Measurements from ENCODE around the gene NUP62.
"Not testable (repeated sequence)": the region's sequence is repeated elsewhere in the genome, so short reads cannot be mapped to it uniquely, and the experiment has no call there.

Gene NUP62

DNA sequence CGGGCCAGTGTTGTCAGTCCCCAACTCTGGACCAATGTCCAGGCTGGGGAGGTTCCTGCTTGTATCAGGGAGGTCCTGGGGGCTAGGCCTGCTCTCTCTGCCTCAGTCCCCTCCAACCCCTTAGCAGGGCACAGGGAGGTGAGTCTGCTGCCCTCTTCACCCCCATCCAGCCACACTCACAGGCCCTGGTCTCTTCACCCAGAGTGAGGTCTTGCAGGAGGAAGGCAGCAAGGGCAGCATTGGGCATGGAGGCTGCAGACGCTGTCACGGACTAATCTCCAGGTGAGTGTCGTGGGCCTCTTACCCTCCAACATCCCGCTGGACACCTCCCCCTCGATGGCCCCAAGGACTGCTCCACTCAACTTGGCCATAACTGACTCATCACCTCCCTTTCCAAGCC, 43.5 kb upstream of the NUP62 start:
- TF ChIP-seq, protein P1, sequence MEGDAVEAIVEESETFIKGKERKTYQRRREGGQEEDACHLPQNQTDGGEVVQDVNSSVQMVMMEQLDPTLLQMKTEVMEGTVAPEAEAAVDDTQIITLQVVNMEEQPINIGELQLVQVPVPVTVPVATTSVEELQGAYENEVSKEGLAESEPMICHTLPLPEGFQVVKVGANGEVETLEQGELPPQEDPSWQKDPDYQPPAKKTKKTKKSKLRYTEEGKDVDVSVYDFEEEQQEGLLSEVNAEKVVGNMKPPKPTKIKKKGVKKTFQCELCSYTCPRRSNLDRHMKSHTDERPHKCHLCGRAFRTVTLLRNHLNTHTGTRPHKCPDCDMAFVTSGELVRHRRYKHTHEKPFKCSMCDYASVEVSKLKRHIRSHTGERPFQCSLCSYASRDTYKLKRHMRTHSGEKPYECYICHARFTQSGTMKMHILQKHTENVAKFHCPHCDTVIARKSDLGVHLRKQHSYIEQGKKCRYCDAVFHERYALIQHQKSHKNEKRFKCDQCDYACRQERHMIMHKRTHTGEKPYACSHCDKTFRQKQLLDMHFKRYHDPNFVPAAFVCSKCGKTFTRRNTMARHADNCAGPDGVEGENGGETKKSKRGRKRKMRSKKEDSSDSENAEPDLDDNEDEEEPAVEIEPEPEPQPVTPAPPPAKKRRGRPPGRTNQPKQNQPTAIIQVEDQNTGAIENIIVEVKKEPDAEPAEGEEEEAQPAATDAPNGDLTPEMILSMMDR (IDR thresholded peaks at IDR 0.05; ENCODE audit: low read depth, low read length): no peak

DNA sequence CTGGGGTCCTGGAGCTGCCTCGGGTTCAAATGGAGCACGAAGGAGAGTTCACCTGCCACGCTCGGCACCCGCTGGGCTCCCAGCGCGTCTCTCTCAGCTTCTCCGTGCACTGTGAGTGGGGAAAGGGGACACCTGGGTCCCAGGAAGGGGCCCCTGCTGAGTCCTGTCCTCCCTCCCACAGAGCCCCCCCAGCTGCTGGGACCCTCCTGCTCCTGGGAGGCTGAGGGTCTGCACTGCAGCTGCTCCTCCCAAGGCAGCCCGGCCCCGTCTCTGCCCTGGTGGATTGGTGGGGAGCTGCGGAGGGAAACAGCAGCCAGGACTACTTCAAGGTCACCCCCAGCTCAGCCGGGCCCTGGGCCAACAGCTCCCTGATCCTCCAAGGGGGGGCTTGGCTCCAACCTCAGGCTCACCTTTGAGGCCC, 42.7 kb upstream of the NUP62 start:
- TF ChIP-seq, protein P1 (IDR thresholded peaks at IDR 0.05; ENCODE audit: low read depth, low read length): no peak
- no peak overlapping the region for H3K4me3 ChIP-seq (ENCODE audit: low read depth, low read length)

More for the DNA sequence above, 43.5 kb upstream of the NUP62 start:
- no peak overlapping the region for H3K4me3 ChIP-seq (ENCODE audit: low read depth, low read length)

DNA sequence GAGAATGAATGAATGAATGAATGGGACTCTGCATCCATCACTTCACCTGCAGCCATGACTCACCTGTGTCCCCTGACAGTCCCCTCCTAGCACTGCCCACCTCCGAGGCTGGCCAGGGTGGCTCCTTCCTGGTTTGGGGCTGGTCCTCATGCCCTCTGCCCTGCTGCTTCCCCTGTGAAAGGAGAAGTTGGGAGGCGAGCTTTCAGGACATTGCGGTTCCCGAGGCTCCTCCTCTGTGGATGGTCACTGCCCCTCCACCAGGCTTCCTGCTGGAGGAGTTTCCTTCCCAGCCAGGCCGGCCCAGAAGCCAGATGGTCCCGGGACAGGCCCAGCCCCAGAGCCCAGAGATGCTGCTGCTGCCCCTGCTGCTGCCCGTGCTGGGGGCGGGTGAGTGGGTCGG, 40.1 kb upstream of the NUP62 start:
- H3K4me3 ChIP-seq (ENCODE audit: low read depth, low read length): not testable (repeated sequence)

DNA sequence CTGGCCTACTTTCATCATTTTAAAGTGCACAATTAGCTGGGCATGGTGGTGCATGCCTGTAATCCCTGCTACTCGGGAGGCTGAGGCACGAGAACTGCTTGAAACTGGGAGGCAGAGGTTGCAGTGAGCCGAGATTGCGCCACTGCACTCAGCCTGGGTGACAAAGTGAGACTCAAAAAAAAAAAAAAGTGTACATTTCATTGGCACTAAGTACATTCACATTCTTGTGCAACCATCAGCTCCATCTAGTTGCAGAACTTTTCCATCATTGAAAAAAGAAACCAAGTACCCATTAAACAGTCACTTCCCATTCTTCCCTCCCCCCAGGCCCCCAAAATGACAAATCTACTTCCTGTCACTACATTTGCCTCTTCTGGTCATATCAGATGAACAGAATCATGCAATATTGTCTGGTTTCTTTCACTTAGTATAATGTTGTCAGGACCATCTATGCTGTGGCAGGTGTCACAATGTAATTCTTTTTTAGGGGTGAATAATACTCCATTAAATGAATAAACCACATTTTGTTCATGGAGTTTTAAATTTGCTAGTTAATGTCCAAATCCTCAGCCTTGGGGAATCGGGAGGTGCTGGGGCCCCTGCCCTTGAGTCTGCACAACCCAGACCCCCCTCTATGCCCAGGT, 39.1 kb upstream of the NUP62 start:
- TF ChIP-seq, protein P1 (IDR thresholded peaks at IDR 0.05; ENCODE audit: low read depth, low read length): no peak
- no peak overlapping the region for H3K4me3 ChIP-seq (ENCODE audit: low read depth, low read length)

DNA sequence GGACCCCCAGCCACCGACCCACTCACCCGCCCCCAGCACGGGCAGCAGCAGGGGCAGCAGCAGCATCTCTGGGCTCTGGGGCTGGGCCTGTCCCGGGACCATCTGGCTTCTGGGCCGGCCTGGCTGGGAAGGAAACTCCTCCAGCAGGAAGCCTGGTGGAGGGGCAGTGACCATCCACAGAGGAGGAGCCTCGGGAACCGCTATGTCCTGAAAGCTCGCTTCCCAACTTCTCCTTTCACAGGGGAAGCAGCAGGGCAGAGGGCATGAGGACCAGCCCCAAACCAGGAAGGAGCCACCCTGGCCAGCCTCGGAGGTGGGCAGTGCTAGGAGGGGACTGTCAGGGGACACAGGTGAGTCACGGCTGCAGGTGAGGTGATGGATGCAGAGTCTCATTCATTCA, 31.7 kb upstream of the NUP62 start, which contains the start of gene SIGLEC11:
Gene SIGLEC11, minus strand, starts transcription at position 193 of the 400 bp plus-strand sequence. Its CDS starts 91 bp downstream, at position 102.
- H3K4me3 ChIP-seq (ENCODE audit: low read depth, low read length): not testable (repeated sequence)

DNA sequence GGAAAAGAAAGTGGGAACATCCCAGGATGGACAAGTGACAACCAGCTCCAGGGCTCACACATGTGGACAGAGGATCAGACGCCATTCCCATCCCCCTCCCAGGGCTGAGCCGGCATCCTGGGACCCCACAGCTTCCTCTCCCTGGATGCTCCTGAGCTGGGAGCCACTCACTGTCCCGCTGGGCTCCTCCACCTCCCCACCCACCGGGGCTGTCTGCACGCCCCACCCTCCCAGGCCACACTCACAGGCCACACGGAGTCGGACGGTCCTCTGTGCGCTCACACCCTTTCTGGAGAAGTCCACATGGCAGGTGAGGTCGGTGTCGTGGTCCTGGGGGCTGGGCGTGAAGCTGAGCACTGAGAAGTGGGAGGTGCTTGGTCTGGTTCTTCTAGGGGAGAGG, 30.6 kb upstream of the NUP62 start:
- not testable (repeated sequence) for H3K4me3 ChIP-seq (ENCODE audit: low read depth, low read length)

DNA sequence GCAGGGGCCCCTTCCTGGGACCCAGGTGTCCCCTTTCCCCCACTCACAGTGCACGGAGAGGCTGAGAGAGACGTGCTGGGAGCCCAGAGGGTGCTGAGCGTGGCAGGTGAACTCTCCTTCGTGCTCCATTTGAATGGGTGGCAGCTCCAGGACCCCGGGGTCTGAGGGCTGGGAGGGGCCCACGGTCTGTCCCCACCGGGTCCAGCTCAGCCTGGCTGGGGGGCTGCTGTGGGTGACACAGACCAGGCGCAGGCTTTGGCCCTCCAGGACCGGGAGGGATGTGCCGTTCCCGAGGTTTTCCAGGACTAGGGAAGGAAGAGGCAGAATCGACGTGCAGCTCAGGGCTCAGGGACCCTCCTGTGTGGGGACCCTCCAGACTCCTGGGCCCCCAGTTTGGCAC, 29.3 kb upstream of the NUP62 start:
- H3K4me3 ChIP-seq (ENCODE audit: low read depth, low read length): not testable (repeated sequence)

DNA sequence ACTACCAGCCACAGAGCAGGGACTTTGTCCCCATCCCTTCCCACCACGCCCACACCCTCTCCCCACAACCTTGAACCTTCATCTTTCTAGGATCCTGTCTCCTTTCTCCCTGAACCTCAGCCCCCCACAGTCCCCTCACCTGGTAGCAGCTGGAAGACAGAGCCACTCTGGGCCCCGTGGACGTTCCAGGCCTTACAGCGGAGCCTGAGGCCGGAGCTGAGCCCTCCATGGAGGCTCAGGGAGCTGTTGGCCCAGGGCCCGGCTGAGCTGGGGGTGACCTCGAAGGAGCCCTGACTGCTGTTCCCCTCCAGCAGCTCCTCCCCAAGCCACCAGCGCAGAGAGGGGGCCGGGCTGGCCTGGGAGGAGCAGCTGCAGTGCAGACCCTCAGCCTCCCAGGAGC, 28.8 kb upstream of the NUP62 start:
- not testable (repeated sequence) for H3K4me3 ChIP-seq (ENCODE audit: low read depth, low read length)

DNA sequence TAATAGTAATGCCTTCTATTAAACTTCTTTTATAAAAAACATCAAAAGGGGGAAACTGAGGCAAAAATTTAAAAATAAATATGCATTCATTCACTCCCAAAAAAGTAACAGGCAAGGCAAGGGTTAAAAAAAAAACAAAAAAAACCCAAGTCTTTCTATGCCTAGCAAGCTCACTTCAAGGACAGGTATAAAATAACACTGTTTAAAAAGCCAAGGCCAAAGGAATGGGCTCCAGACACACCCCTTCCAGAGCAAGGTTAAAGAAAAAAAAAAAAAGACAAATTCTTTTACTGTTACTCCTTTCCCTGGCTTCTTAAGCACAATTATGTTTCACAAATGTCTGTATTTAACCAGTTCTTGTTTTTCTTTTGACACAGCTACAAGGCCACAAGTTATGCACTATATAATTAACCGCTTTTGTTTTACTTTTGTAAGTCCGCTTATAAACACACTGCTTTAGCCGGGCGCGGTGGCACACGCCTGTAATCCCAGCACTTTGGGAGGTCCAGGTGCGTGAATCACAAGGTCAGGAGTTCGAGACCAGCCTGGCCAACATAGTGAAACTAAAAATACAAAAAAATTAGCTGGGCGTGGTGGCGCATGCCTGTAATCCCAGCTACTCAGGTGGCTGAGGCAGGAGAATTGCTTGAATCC, 28.1 kb upstream of the NUP62 start:
- TF ChIP-seq, protein P1 (IDR thresholded peaks at IDR 0.05; ENCODE audit: low read depth, low read length): no peak
- H3K4me3 ChIP-seq (ENCODE audit: low read depth, low read length): no peak overlapping the region

DNA sequence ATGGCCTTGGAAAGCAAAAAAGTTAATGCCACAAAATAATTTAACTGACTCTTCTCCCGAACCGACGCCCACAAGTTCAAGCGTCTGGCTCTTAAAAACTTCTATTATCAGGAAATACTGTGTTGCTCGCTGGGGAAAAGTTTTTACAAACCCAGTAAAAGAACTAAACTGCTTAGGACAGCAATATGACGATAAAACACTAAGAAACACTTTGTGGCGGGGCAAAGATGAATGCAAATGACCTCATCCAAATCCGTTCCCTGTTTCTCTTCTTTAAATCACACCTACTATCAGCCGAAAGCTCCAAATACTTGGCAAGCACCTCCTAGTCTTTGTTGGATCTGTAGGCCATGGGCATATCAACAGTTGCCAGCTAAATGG, 26.8 kb upstream of the NUP62 start:
- TF ChIP-seq, protein P1 (IDR thresholded peaks at IDR 0.05; ENCODE audit: low read depth, low read length): no peak
- H3K4me3 ChIP-seq (ENCODE audit: low read depth, low read length): no peak overlapping the region
